Inflammatory macrophage (primary cell): ENCODE data around the gene AGAP1.
"Not testable (repeated sequence)": the region's sequence is repeated elsewhere in the genome, so short reads cannot be mapped to it uniquely, and the experiment has no call there.

Experiments
- DNase-seq, 2 donors: peaks; one replicate each; pipeline ENCODE4 v3.0.0-alpha.2; 2020 to 2022

Gene AGAP1

DNA sequence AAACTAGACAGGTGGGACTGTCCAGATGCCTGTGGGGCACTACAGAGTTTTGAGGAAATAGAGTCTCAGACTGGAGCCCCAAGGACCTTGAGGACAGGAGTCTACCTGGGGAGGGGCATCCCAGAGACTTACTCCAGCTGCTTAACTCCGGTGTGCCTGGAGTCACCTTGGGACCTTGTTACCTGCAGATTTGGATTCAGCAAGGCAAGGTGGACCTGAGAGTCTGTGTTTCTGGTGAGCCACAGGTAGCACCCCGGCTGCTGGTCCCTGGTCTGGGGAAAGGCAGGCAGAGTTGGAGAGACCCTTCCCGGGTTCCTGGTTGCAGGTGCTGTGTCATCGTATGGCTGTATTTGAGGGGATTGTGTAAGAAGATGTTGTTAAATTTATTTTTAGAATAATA, 102.4 kb downstream of the AGAP1 start:
- DNase-seq: no peak

DNA sequence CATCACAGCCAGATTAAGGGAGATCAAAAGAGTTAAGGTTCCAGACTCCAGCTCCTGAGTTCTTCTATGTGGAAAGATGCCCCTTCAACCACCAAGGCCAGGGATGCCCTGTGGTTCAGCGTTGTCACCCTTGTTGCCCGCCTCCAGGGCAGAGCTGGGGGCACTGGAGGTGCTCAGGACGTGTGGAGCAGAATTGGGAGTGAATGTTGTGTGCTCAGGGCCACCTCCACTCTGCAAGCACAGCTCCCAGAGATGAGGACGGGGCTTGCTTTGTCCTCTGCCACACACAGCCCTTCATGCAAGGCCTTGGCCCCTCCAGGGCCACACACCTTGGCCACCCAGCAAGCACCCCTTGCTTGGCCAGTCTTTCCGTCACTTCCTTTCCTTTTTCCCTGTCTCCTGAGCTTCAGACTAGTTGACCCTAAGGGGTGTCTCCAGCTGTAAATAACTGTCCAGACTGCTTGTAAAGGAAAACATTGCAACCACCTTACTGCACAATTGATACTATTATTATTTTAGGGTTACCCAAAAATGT, 103.3 kb downstream of the AGAP1 start:
- no peak for DNase-seq

DNA sequence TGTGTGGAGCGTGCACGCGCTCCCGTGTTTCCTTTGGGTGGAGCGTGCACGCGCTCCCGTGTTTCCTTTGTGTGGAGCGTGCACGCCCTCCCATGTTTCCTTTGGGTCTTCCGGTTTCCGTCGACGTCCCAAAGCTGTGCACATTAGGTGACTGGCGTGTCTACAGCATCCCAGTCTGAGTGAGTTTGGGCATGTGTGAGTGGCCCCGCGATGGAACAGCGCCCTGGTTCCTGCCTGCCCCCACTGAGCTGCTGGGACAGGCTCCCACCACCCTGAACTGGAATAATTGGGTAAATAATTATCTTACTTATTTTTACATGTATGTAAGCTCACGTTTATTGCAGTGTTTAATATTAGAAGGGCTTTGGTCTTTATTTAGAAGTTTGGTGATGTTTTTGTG, 104.2 kb downstream of the AGAP1 start:
- DNase-seq: no peak

- no peak for DNase-seq
These were observed 105.0 kb downstream of the AGAP1 start for GRCh38 chr2:235598532-235599531.

GRCh38 chr2:235599596-235600338, 105.9 kb downstream of the AGAP1 start:
- no peak for DNase-seq

DNA sequence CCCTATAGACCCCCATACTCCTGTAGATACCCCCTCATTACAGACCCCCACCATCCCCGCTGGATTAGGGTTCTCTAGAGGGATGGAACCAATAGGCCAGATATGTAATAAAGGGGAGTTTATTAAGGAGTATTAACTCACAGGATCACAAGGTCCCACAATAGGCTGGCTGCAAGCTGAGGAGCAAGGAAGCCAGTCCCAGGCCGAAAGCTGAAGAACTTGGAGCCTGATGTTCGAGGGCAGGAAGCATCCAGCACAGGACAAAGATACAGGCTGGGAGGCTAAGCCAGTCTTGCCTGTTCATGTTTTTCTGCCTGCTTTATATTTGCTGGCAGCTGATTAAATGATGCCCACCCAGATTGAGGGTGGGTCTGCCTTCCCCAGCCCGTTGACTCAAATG, 106.6 kb downstream of the AGAP1 start:
- DNase-seq: no peak

DNA sequence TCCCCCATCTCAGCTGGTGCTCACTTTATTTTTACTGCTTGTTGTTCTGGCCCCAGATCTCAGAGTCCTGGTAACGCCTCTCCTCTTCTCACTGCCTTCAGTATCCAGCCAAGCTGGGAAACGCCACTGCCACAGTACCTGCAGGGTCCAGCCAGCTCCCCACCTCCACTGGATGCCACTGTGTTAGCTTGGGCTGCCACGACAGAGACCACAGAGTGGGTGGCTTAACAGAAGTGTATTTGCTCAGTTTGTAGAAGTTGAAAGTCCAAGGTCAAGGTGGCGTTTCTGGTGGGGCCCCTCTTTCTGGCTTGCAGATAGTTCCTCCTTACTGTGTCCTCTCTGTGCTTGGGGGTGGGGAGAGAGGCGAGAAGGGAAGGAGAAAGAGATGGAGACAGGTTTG, 107.1 kb downstream of the AGAP1 start:
- DNase-seq: no peak

- DNase-seq: no peak
These were observed 108.3 kb downstream of the AGAP1 start for GRCh38 chr2:235601960-235602704.

- not testable (repeated sequence) for DNase-seq
These were observed 109.1 kb downstream of the AGAP1 start for GRCh38 chr2:235602971-235603370.

DNA sequence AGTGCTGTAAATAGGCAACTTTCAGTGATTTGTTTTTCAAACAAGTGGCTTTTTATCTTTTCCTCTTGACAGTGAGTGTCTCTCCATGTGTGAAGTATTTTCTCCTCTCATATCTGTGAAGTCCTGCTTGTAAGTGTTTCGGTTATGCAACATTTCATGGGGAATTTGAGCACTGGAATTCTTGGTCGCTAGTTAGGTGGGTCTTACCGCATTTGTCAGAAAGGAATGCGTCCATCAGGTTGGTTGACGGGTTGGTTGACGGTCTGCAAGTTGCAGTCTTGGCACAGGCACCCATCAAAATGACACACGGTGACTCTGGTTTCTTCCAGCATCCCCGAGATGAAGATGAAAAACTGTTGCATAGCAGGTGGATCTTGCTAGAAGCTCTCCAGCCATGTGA, 109.8 kb downstream of the AGAP1 start:
- no peak for DNase-seq

- DNase-seq: no peak
These were observed 111.6 kb downstream of the AGAP1 start for GRCh38 chr2:235605312-235606003.

GRCh38 chr2:235606004-235606715, 112.3 kb downstream of the AGAP1 start:
- DNase-seq: no peak

GRCh38 chr2:235607546-235608199, 113.8 kb downstream of the AGAP1 start:
- no peak for DNase-seq

DNA sequence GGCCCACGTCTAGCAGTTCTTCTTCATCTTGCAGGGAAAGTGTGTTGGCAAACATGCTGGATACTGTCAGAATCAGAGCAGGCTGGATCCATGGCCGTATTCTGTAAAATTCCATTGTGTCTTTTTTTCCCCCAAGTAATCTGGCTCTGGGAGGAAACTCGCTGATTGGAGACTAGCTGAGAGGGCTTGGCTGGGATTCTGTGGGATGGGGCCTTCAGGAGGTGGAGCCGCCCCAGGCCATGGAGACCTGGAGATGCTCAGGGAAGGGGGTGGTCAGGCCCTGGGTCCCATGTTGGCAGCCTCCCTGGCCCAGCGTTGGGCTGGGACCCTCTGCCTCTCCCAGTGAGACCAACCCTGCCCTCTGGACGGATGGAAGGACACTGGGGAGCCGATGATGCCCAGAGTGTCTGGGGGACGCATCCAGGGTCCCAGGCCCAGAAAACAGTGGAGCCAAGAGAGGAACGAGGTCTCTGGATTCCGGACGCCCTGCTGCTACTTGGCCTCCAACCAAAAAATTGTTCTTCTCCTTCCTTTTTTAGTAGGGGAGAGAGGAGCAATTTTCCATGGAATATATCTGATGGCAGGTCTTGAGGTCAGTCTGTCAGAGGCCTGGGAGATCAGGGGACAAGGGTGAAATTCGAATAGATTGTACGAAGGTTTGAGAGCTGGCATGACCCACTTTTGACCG, 114.5 kb downstream of the AGAP1 start:
- DNase-seq: no peak

- no peak for DNase-seq
These were observed 115.5 kb downstream of the AGAP1 start for GRCh38 chr2:235609321-235609720.

DNA sequence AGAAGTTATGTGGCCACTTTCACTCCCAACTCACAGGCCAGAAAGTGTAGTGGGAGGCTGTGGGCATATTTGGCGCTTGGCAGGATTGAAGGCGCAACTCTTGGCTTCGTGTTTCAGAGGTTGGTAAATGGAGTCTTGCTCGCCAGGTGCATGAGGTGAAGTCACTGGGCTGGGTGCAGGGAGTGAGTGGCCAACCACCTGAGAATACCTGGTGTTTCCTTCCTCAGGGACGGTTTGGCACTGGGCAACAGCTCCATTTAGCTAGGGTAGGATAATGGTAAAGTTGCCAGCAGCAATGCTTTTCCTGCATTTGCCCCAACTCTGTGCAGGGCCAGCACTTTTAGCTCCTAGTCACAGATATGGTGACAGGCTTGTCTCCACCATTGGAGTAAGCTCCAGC, 115.9 kb downstream of the AGAP1 start:
- DNase-seq: no peak

DNA sequence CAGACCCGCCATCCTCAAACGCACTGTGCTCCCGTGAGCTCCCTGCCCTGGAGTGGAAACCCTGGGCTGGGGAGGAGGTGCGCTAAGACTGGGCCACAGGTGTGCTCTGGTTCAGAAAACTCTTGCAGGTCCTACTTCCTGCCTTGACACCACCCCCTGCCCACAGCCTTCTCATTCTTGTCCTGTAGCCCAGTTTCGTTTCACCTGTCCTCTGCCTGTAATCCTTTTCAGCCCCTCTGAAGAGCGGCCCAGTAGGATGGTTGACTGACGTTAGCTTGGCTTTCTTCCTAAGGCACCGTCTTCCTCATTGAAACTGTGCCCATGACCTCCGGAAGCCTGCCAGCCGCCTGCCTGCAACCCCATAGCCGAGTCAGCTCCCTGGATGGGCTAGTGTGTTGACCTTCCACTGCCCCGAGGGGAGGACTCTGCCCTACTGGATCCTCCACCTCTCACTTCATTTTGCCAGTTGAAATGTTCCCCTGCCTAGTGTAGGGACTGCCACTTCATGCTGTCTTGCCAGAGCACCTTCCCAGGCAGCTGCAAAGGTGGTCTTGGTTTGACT, 116.9 kb downstream of the AGAP1 start:
- no peak for DNase-seq

DNA sequence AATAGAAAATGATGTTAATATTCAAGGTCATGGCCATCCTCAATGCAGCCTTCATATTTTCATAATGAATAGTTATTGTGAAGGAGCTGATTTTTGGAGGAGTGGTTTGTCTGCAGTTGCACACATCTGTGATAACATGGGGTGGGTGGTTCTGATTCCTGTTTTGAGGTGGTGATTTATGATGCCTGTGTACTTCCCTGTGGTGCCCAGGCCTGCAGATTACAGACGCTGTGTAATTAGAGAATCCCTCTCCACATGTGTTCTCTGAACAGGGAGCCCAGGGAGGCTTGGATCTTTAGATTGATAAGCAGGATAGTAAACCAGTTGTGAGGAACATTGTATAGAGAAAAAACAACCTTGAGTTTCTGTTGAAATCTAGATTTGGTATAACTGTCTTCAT, 117.5 kb downstream of the AGAP1 start:
- DNase-seq: no peak

GRCh38 chr2:235611756-235612155, 117.9 kb downstream of the AGAP1 start:
- DNase-seq: no peak
